Esophagus muscularis mucosa (tissue), 4 donors: ENCODE data around the gene ATP5F1D. TPM values are rescaled to one million over a fixed set of nuclear protein-coding genes. Genes with fewer than 3 reads are reported as not detected.

Source experiments
- DNase-seq: peaks from one replicate; pipeline ENCODE4 v3.0.0-alpha.2; 2017; ENCODE audit errors: extremely low spot score
- H3K27ac ChIP-seq, 4 donors: fragments of 200-600 bp; sonication (generic); replicated peaks in 1 of 4; 1 replicate in 3 of 4; 2 replicates in 1 of 4; pipeline ENCODE4 v1.5.1; 2016 to 2019; ENCODE audit warnings: mild to moderate bottlenecking in 1 of 4
- H3K27me3 ChIP-seq, 4 donors: fragments of 200-600 bp; sonication (generic); one replicate each; pipeline versions ENCODE4 v1.5.1 to v1.6.0; 2016 to 2019
- H3K36me3 ChIP-seq, 4 donors: fragments of 200-600 bp; sonication (generic); one replicate each; pipeline ENCODE4 v1.5.1; 2016 to 2019
- H3K4me1 ChIP-seq, 4 donors: fragments of 200-600 bp; sonication (generic); one replicate each; pipeline ENCODE4 v1.5.1; 2016 to 2019
- H3K4me3 ChIP-seq, 4 donors: fragments of 200-600 bp; sonication (generic); 1 replicate in 2 of 4; 2 replicates in 2 of 4; pipeline ENCODE4 v1.5.1; 2016 to 2019; ENCODE audit warnings: mild to moderate bottlenecking in 4 of 4, moderate library complexity in 1 of 4
- H3K9me3 ChIP-seq, 4 donors: fragments of 200-600 bp; sonication (generic); 1 replicate in 3 of 4; 2 replicates in 1 of 4; pipeline ENCODE4 v1.5.1; 2016 to 2019
- CTCF ChIP-seq, 3 experiments: fragments of 200-600 bp in 2 of 3; fragments of 450-650 bp in 1 of 3; sonication (generic) in 2 of 3; IDR thresholded peaks; one replicate each; pipeline ENCODE4 v1.5.1; 2017 to 2019; ENCODE audit warnings: antibody characterized with exemption in 3 of 3, mild to moderate bottlenecking in 2 of 3, moderate library complexity in 1 of 3
- EP300 ChIP-seq: sonication (generic); formaldehyde crosslinking; IDR thresholded peaks from one replicate; pipeline ENCODE4 v1.6.1; 2017; ENCODE audit warnings: antibody characterized with exemption
- POLR2A ChIP-seq: fragments of 450-650 bp; IDR thresholded peaks from one replicate; pipeline ENCODE4 v1.6.1; 2017; ENCODE audit warnings: antibody characterized with exemption, moderate library complexity, mild to moderate bottlenecking, low read depth
- POLR2AphosphoS5 ChIP-seq, 2 donors: sonication (generic); formaldehyde crosslinking; IDR thresholded peaks; one replicate each; pipeline ENCODE4 v1.6.1; 2017; ENCODE audit warnings: antibody characterized with exemption in 2 of 2
- WGBS: methylation state at CpG from one replicate; pipeline ENCODE4 v1.1.5; 2018; 5-methylcytosine and 5-hydroxymethylcytosine counted together
- intact Hi-C: fragments of 100-400 bp; cut with DNase I; formaldehyde crosslinking; loops from one replicate; pipeline ENCODE4 v1.15.1; 2023
- total RNA-seq, 4 donors: library from RNA; depleted of rRNA; stranded (reverse); fragments of >200 nt; gene quantifications; one replicate each; pipeline versions ENCODE4 v1.1.0 to v1.2.1, GENCODE V29; 2016

ATP5F1D gene
- total RNA-seq, 4 donors from 2014 or later, result 77.5 to 140 (median 109) TPM

DNA sequence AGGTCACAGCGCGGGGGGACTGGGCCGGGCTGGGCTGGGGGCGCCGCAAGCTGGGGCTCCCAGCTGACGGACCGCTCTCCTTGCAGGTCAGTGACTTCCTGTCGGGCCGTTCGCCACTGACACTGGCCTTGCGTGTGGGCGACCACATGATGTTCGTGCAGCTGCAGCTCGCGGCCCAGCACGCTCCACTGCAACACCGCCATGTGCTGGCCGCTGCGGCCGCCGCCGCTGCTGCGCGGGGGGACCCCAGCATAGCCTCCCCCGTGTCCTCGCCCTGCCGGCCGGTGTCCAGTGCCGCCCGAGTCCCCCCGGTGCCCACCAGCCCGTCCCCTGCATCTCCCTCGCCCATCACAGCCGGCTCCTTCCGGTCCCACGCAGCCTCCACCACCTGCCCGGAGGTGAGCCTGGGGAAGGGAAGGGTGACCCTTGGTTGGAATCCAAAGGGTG lies 12.6 kb downstream of the ATP5F1D start:
- no peak for DNase-seq
- peak overlapping the region; percentile 77 to 89 (median 82) for H3K4me3 ChIP-seq
- no peaks in the 10 kb centered on the region for H3K9me3 ChIP-seq
- H3K4me1 ChIP-seq, result peaks cover 61 to 88% (median 82%) of the 10 kb centered on the region in 4 donors
- WGBS, result 75% methylated on average over 20 of the region's 37 CpGs
- H3K36me3 ChIP-seq, result peaks cover 36 to 73% (median 65%) of the 10 kb centered on the region in 4 donors
- peaks cover 0 to 3% (median 0%) of the 10 kb centered on the region in 4 donors for H3K27me3 ChIP-seq
- peak overlapping the region; percentile 99 to 100 (median 100) for H3K27ac ChIP-seq
- intact Hi-C loops, result no loop called here
- TF ChIP-seq CTCF (IDR thresholded peaks at IDR 0.05), result no peak
- TF ChIP-seq POLR2A, result no peak
- TF ChIP-seq EP300, result no peak
- peak in 1 of 2 donors; percentile 73 for TF ChIP-seq POLR2AphosphoS5 (IDR thresholded peaks at IDR 0.05)

DNA sequence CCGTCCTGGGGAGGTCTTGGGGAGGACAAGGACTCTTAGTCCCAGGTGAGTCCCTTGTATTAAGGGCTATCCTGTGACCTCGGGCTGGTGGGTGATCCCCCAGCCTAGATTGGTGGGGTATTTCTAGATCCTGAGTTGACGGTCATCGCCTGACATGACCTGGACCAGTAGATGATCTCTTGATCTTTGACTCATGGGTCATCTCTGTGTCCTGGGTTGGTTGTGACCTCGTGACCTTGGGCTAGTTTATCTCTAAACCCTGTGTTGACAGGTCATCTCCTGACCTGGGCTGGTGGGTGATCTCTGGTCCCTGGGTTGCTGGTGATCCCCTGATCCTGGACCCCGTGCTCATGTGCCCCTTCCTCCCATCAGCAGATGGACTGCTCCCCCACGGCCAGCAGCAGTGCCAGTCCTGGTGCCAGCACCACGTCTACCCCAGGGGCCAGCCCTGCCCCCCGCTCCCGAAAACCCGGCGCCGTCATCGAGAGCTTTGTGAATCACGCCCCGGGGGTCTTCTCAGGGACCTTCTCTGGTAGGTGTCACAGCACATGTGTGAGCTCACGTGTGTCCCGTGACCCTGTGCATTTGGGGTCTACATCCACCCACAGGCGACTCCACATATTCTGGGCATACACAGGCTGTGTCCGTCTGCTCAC lies 13.1 kb downstream of the ATP5F1D start:
- Histone ChIP-seq H3K4me3 (peak overlapping the region; percentile 77 to 89 (median 82)), H3K9me3 (no peaks in the 10 kb centered on the region), H3K27ac (peak overlapping the region; percentile 99 to 100 (median 100)), H3K4me1 (peaks cover 67 to 94% (median 87%) of the 10 kb centered on the region in 4 donors), H3K27me3 (no peaks in the 10 kb centered on the region), H3K36me3 (peaks cover 36 to 73% (median 65%) of the 10 kb centered on the region in 4 donors)
- whole genome bisulfite sequencing, result 85% methylated on average over 16 of the region's 20 CpGs
- no peak for TF ChIP-seq EP300
- TF ChIP-seq POLR2A, result no peak
- TF ChIP-seq CTCF (IDR thresholded peaks at IDR 0.05), result no peak
- TF ChIP-seq POLR2AphosphoS5 (IDR thresholded peaks at IDR 0.05), result no peak
- no peak for DNase-seq
- intact Hi-C loops, result no loop called here

DNA sequence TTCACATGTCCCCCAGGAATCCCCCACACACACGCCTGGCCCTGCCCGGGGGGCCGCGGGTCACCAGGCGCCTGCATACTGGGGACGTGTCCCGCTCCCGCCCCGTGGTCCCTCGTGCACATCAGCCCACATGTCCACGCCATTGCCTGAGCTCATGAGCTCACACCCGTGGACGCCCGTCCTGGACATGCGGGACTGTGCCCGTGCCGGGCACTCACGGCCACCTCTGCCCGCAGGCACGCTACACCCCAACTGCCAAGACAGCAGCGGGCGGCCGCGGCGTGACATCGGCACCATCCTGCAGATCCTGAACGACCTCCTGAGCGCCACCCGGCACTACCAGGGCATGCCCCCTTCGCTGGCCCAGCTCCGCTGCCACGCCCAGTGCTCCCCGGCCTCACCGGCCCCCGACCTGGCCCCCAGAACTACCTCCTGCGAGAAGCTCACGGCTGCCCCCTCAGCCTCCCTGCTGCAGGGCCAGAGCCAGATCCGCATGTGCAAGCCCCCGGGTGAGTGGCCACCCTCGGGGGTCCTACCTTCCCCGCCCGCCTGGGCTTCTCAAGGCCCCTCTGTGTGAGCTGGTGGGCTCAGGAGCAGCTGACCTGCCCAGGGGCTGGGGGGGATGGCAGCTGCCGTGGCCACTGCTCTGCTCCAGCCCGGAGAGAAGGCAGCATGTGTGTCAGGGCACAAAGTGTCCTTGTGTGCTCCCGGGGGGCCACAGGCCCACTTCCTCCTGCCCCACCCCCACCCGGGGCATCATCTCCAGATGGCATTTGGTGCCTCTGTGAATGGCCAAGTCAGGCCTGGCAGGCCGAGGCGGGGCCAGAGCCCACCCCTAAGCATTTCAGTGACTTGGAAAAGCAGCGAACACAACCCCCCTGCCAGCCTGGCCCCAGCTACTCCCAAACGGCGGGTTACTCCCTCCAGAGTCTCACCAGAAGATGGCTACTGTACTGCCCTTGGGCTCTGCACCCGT lies 13.9 kb downstream of the ATP5F1D start:
- WGBS, result 85% methylated on average over 28 of the region's 52 CpGs
- Histone ChIP-seq H3K4me1 (peaks cover 75 to 100% (median 95%) of the 10 kb centered on the region in 4 donors), H3K9me3 (no peaks in the 10 kb centered on the region), H3K4me3 (no peak overlapping the region), H3K36me3 (peaks cover 36 to 67% (median 63%) of the 10 kb centered on the region in 4 donors), H3K27me3 (no peaks in the 10 kb centered on the region), H3K27ac (peak overlapping the region; percentile 99 to 100 (median 100))
- TF ChIP-seq CTCF (IDR thresholded peaks at IDR 0.05) (no peak), POLR2AphosphoS5 (IDR thresholded peaks at IDR 0.05) (no peak), EP300 (no peak), POLR2A (no peak)
- DNase-seq, result no peak
- intact Hi-C loops, result no loop called here

GRCh38 chr19:1256646-1257474 lies 15.3 kb downstream of the ATP5F1D start:
- Histone ChIP-seq H3K27me3 (peaks cover 0 to 3% (median 0%) of the 10 kb centered on the region in 4 donors), H3K27ac (peak overlapping the region; percentile 99 to 100 (median 100)), H3K36me3 (peaks cover 30 to 53% (median 49%) of the 10 kb centered on the region in 4 donors), H3K9me3 (no peaks in the 10 kb centered on the region), H3K4me3 (no peak overlapping the region), H3K4me1 (peaks cover 83 to 99% (median 98%) of the 10 kb centered on the region in 4 donors)
- intact Hi-C loops, result no loop called here
- no peak for DNase-seq
- 77% methylated on average over 21 of the region's 46 CpGs for WGBS
- TF ChIP-seq POLR2AphosphoS5 (IDR thresholded peaks at IDR 0.05) (peak in 1 of 2 donors; percentile 42), EP300 (no peak)
